NCI-H2196 treated with DMSO at 0.1 percent for 48 hours (cell line): ENCODE data around the gene RASGRP1.

Experiments
- DNase-seq: peaks from one replicate; lab custom pipeline; 2025; ENCODE audit not compliant: unreplicated experiment; lab: John Stamatoyannopoulos, UW

Gene RASGRP1

GRCh38 chr15:38538328-38539007, 26.1 kb downstream of the RASGRP1 start:
- DNase-seq = no peak

- DNase-seq = no peak
These were observed 28.4 kb downstream of the RASGRP1 start for GRCh38 chr15:38536201-38536676.

- no peak for DNase-seq
These were observed 29.0 kb downstream of the RASGRP1 start for GRCh38 chr15:38535491-38536200.

- no peak for DNase-seq
These were observed 29.9 kb downstream of the RASGRP1 start for GRCh38 chr15:38534691-38535090.

DNA sequence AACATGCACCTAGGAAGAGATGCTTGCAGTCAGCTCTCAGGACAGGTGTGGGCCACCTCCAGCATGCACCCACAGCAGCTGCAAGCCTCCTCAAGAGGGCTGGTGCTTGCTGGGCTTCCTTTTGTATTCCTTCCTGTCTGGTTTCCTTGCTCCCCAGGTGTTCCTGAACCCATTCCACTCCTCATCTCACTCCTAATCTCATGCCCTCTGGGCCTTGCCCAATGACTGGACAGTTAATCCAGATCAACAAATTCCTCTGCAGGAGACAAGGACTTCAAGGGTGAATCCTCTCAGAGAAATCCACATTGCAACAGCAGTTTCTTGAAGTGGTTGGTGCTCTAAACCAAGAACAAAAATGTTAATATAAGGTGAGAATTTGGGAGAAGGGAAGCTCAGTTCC, 30.7 kb downstream of the RASGRP1 start:
- no peak for DNase-seq

GRCh38 chr15:38533416-38533915, 31.1 kb downstream of the RASGRP1 start:
- no peak for DNase-seq

DNA sequence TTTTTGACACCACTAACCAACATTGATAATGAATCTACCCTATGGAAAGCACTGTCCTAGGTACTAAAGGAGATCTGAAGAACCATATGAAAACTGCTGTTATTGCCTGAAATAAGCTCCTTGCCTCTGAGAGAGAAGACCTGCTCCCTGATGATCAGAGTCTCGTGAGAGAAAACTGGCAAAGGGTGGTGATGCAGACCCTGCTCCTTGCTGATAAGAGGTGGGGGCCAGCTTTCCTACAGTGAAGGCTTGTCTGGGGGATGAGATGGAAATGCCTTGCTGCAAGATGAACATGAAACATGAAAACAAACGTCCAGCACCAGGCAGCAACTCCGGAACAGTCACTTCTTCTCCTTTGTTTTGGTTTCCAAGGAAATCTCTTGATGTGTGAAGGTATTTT, 31.9 kb downstream of the RASGRP1 start:
- no peak for DNase-seq

DNA sequence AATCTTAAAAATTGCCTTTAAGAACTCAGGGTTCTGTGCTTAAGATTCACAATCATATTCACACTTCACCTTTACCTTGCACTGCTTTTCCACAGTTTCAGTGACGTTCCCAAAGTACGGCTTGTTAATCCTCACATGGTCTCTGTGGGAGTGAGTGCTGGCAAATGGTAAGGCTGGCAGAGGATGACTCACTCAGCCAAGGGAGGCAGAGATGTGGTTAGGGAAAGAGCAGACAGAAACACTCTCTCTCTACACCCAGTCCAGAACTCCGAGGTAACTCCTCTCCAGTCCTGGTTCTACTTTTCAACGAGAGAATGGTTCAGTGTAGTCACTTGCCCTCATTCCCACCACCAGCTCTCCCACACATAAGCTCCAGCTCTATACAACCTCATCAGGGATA, 33.1 kb downstream of the RASGRP1 start:
- DNase-seq = no peak

DNA sequence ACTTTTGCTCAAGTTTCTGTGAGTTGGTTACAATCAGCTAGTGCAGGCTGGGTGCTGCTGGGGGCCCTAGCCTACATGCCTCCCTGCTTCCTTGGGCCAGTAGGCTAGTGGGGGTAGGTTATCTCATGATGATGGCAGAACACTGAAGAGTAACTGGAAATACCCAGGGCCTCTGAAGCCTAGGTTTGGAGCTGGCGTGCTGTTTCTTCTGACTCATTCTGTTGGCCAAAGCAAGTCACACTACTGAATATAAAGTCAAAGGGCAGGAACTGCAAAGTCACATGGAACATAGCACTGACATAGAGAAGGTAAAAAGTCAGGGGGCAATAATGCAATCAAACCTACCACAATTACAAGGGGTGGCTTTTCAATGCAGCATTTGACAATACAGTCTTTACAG, 34.5 kb downstream of the RASGRP1 start:
- DNase-seq = no peak

DNA sequence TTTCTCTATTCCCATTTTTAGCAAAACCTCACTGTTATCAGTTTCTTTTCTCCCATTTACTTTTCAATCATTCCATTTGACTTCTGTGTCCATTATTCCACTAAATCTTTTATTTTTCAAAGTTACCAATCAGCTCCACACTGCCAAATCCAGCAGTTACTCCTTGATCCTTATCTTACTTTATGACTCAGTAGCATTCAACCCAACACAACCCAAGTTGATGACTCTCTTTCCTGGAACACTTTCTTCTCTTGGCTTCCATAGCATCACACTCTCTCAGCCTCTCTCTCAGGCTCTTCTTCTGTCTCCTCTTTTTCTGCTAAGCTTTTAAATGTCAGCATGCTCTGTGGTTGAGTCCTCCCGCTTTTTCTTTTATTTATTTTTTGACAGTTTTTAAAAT, 36.3 kb downstream of the RASGRP1 start:
- no peak for DNase-seq

- DNase-seq = no peak
These were observed 38.5 kb downstream of the RASGRP1 start for GRCh38 chr15:38526158-38526557.

GRCh38 chr15:38525489-38525888, 39.1 kb downstream of the RASGRP1 start:
- no peak for DNase-seq

DNA sequence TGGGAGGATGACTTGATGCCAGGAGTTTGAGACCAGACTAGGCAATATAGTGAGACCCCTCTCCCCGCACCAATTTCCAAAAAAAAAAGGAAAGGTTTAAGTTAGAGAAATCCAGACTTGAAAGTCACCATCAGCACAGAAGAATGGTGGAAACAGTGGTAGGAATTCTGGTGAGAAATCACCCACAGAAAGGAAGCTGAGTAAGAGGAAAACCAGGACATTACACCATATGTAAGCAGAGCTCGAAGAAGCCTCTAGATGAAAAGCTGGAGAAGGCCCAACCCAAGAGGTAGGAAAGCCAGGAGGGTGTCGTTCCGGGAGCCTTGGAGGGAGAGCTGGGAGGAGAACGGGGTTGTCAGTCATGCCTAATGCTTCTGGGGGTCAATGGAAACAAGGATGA, 40.5 kb downstream of the RASGRP1 start:
- DNase-seq = no peak

- no peak for DNase-seq
These were observed 41.7 kb downstream of the RASGRP1 start for GRCh38 chr15:38522922-38523321.

GRCh38 chr15:38521316-38521715, 43.3 kb downstream of the RASGRP1 start:
- DNase-seq = no peak

DNA sequence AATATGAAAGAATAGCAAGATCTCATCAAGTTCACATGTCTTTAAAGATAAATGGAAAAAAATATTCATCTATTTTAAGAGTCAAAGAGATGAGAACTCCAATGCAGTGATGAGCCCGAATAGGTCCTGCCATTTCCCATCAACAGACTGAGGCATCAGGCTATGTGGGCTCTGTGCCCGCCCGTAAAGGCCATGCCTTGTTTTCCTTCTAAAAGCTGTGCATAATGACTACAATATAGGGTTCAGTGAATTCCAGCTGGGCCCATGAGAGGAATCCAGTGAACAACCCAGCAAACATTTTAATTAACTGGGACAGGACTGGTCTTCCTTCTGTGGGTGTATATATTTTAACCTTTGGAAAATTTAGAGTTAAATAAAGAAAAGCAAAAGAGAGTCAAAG, 44.6 kb downstream of the RASGRP1 start:
- DNase-seq = no peak

DNA sequence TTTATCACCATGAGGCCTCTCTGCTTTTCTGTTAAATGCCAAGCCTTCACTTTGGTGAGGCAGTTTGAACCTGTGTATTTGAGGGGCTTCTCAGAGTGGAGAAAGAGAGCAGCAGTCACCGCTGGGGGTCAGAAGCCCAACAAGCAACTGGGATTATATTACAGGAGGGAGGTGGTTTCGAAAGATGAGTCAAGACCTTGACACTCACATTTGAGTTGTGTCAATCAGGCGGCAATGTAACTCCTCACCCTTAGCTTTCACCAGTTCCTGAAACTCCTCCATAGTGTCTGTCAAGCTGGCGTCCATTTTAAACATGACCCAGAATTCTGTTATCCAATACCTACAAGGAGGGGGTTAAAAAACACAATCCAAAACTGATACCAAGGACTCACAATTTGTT, 46.5 kb downstream of the RASGRP1 start:
- DNase-seq = no peak

GRCh38 chr15:38517312-38517975, 47.2 kb downstream of the RASGRP1 start:
- no peak for DNase-seq

DNA sequence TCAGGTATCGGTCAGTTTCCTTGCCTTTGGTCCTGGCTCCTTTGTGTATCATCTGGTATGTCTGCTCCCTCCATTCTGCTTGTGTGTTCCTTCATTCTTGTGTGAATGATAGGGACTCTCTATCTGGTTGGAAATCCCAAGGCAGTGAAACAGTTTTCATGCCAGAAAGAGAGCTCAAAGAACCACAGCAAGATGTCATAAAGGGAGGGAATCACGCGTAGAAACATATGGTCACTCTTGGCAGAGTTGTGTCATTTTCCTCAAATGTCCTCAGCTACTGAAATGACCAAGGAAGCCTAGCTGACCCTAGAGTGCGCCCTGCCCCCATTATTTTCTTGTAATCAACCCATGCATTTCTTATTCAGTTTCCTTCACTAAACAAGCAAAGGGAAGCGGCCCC, 48.0 kb downstream of the RASGRP1 start:
- no peak for DNase-seq

- DNase-seq = no peak
These were observed 50.0 kb downstream of the RASGRP1 start for GRCh38 chr15:38514601-38515000.

GRCh38 chr15:38512901-38513300, 51.7 kb downstream of the RASGRP1 start:
- no peak for DNase-seq

- no peak for DNase-seq
These were observed 55.5 kb downstream of the RASGRP1 start for GRCh38 chr15:38509152-38509551.
